CD4-positive, alpha-beta T cell (primary cell): ENCODE data around the gene MDFIC2. TPM values are rescaled to one million over a fixed set of nuclear protein-coding genes. Genes with fewer than 3 reads are reported as not detected.

ENCODE experiments used
- ATAC-seq: fragments of 200-7000 bp; cut with Tn5 transposase; one replicate; pipeline ENCODE4 v1.10.0; 2022; ENCODE audit warnings: mild to moderate bottlenecking; ENCODE audit not compliant: poor library complexity
- CTCF ChIA-PET: fragments of 350-600 bp; sonication (Branson Sonifier 250); formaldehyde crosslinking; loops from one replicate; lab custom pipeline; 2021; ENCODE audit warnings: antibody characterized with exemption, inconsistent platforms; lab: Charles Lee
- POLR2A ChIA-PET: fragments of 350-600 bp; sonication (Branson Sonifier 250); formaldehyde crosslinking; loops from one replicate; lab custom pipeline; 2021; ENCODE audit warnings: antibody characterized with exemption, inconsistent platforms; lab: Charles Lee
- DNase-seq, 14 experiments: peaks; one replicate each; pipeline ENCODE4 v3.0.0-alpha.2; 2013 to 2020; ENCODE audit warnings: mixed read lengths in 2 of 14
- H3K27ac ChIP-seq, 2 donors: one replicate each; pipeline versions ENCODE4 v1.5.1 to v1.7.0; 2013; ENCODE audit warnings: low read length in 2 of 2, low read depth in 1 of 2, mild to moderate bottlenecking in 1 of 2
- H3K27me3 ChIP-seq, 2 experiments: 1 replicate in 1 of 2; 2 replicates in 1 of 2; pipeline versions ENCODE4 v1.6.1 to v1.7.0; 2013; ENCODE audit warnings: low read length in 2 of 2, control low read depth in 1 of 2, mild to moderate bottlenecking in 1 of 2, moderate library complexity in 1 of 2; ENCODE audit not compliant: insufficient read depth in 2 of 2, control insufficient read depth in 1 of 2
- H3K36me3 ChIP-seq: one replicate; pipeline ENCODE4 v1.6.1; 2013; ENCODE audit warnings: low read length, control low read depth; ENCODE audit not compliant: insufficient read depth
- H3K4me1 ChIP-seq: one replicate; pipeline ENCODE4 v1.6.1; 2013; ENCODE audit warnings: low read length, control low read depth; ENCODE audit not compliant: insufficient read depth
- H3K4me3 ChIP-seq: one replicate; pipeline ENCODE4 v1.5.1; 2013; ENCODE audit warnings: mild to moderate bottlenecking, low read length, moderate library complexity
- H3K9me3 ChIP-seq, 2 experiments: 1 replicate in 1 of 2; 2 replicates in 1 of 2; pipeline versions ENCODE4 v1.6.1 to v1.7.0; 2013; ENCODE audit warnings: low read length in 2 of 2, mild to moderate bottlenecking in 2 of 2, control low read depth in 1 of 2, moderate library complexity in 1 of 2; ENCODE audit not compliant: control insufficient read depth in 1 of 2, insufficient read depth in 1 of 2
- H3K27ac Mint-ChIP-seq: one replicate; pipeline ENCODE4 v1.8.0; 2020; ENCODE audit warnings: mixed read lengths
- H3K27me3 Mint-ChIP-seq: one replicate; pipeline ENCODE4 v1.8.0; 2021; ENCODE audit warnings: mixed read lengths
- H3K36me3 Mint-ChIP-seq: one replicate; pipeline ENCODE4 v1.8.0; 2021; ENCODE audit warnings: low read depth, mixed read lengths
- H3K4me1 Mint-ChIP-seq: one replicate; pipeline ENCODE4 v1.8.0; 2021; ENCODE audit warnings: low read depth, mixed read lengths
- H3K4me3 Mint-ChIP-seq: one replicate; pipeline ENCODE4 v1.8.0; 2020; ENCODE audit warnings: mild to moderate bottlenecking, mixed read lengths
- H3K9me3 Mint-ChIP-seq: one replicate; pipeline ENCODE4 v1.8.0; 2020; ENCODE audit warnings: mixed read lengths
- CTCF ChIP-seq: fragments of 200-600 bp; IDR thresholded peaks from one replicate; pipeline ENCODE4 v1.8.0; 2022; ENCODE audit warnings: antibody characterized with exemption, mild to moderate bottlenecking
- intact Hi-C, 2 experiments: fragments of 100-400 bp; cut with DNase I in 1 of 2; cut with micrococcal nuclease in 1 of 2; formaldehyde crosslinking; loops; one replicate each; pipeline versions ENCODE4 v1.15.1 to v1.9.0; 2023 to 2025; cut with DNase I, micrococcal nuclease
- total RNA-seq, 174 experiments: library from RNA in 2 of 174; stranded (reverse) in 2 of 174; gene quantifications; one replicate each; pipeline ENCODE4 v1.2.3 and lab custom pipeline; 2021 to 2026

Gene MDFIC2
- total RNA-seq, 2 experiments from 2014 or later: not detected

GRCh38 chr3:70201975-70202374 is 110.5 kb downstream of the MDFIC2 start:
- Histone ChIP-seq H3K36me3 (no peaks in the 10 kb centered on the region), H3K9me3 (no peaks in the 10 kb centered on the region), H3K4me3 (no peak overlapping the region), H3K27me3 (no peaks in the 10 kb centered on the region), H3K27ac (no peak overlapping the region), H3K4me1 (no peaks in the 10 kb centered on the region)
- Mint-ChIP-seq H3K27me3 (peaks cover 9% of the 10 kb centered on the region), H3K4me1 (no peaks in the 10 kb centered on the region), H3K36me3 (no peaks in the 10 kb centered on the region), H3K4me3 (no peak overlapping the region), H3K9me3 (no peaks in the 10 kb centered on the region), H3K27ac (no peak overlapping the region)
- intact Hi-C loops: no loop called here
- ChIA-PET CTCF (no interaction called here), POLR2A (no interaction called here)
- DNase-seq: no peak
- no peak for ATAC-seq
- TF ChIP-seq CTCF: no peak

GRCh38 chr3:70189884-70190473 is 122.5 kb downstream of the MDFIC2 start:
- no peak overlapping the region for H3K4me3 Mint-ChIP-seq
- intact Hi-C loops: no loop called here

DNA sequence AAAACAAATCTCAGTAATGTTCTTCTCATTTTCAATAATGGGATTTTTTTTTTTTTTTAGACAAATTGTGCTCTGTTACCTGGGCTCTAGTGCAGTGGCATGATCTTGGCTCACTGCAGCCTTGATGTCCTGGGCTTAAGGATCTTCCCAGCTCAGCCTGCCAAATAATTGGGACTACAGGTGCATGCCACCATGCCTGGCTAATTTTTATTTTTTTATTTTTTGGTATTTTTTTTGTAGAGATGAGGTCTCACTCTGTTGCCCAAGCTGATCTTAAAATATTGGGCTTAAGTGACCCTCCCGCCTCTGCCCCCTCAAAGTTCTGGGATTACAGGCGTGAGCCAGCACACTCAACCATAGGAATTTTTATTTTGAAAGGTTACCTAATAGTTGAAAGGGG is 126.2 kb downstream of the MDFIC2 start:
- H3K27me3 ChIP-seq: no peaks in the 10 kb centered on the region
- no peak overlapping the region for H3K4me3 ChIP-seq
- intact Hi-C loops: no loop called here
- no peaks in the 10 kb centered on the region for H3K36me3 Mint-ChIP-seq
- no peak for TF ChIP-seq CTCF
- CTCF ChIA-PET: no interaction called here
- H3K9me3 ChIP-seq: no peaks in the 10 kb centered on the region
- H3K36me3 ChIP-seq: no peaks in the 10 kb centered on the region
- H3K4me3 Mint-ChIP-seq: no peak overlapping the region
- no peak for DNase-seq
- POLR2A ChIA-PET: no interaction called here
- peaks cover 2% of the 10 kb centered on the region for H3K9me3 Mint-ChIP-seq
- peaks cover 5% of the 10 kb centered on the region for H3K27me3 Mint-ChIP-seq
- no peaks in the 10 kb centered on the region for H3K4me1 Mint-ChIP-seq
- H3K27ac ChIP-seq: no peak overlapping the region
- no peak for ATAC-seq
- H3K4me1 ChIP-seq: no peaks in the 10 kb centered on the region
- H3K27ac Mint-ChIP-seq: no peak overlapping the region

More at GRCh38 chr3:70189884-70190473, 122.5 kb downstream of the MDFIC2 start:
- Histone ChIP-seq H3K9me3 (no peaks in the 10 kb centered on the region), H3K4me3 (no peak overlapping the region), H3K4me1 (no peaks in the 10 kb centered on the region), H3K36me3 (no peaks in the 10 kb centered on the region), H3K27ac (no peak overlapping the region), H3K27me3 (no peaks in the 10 kb centered on the region)
- Mint-ChIP-seq H3K36me3 (no peaks in the 10 kb centered on the region), H3K27me3 (peaks cover 10% of the 10 kb centered on the region), H3K4me1 (no peaks in the 10 kb centered on the region), H3K27ac (no peak overlapping the region), H3K9me3 (peaks cover 2% of the 10 kb centered on the region)
- ATAC-seq (no peak), DNase-seq (no peak)
- CTCF ChIA-PET: no interaction called here
- no peak for TF ChIP-seq CTCF
- POLR2A ChIA-PET: no interaction called here
